GM19099 (cell line): ENCODE results near the gene NR2F2.

Experiments
- POLR2A ChIP-seq: IDR thresholded peaks from 3 replicates; pipeline ENCODE4 v1.6.1; 2011; ENCODE audit warnings: low read depth; ENCODE audit not compliant: insufficient read length; ENCODE audit errors: extremely low read depth

NR2F2 gene

GRCh38 chr15:96361309-96362010 is 31.0 kb downstream of the NR2F2 start:
- no peak for TF ChIP-seq POLR2A

GRCh38 chr15:96362011-96362754 is 31.7 kb downstream of the NR2F2 start:
- no peak for TF ChIP-seq POLR2A

GRCh38 chr15:96362755-96363651 is 32.5 kb downstream of the NR2F2 start:
- TF ChIP-seq POLR2A = no peak

GRCh38 chr15:96363707-96364106 is 33.2 kb downstream of the NR2F2 start:
- TF ChIP-seq POLR2A = no peak

GRCh38 chr15:96365781-96366525 is 35.5 kb downstream of the NR2F2 start:
- TF ChIP-seq POLR2A = no peak

GRCh38 chr15:96366526-96366877 is 36.0 kb downstream of the NR2F2 start:
- no peak for TF ChIP-seq POLR2A

- no peak for TF ChIP-seq POLR2A
These were observed 37.1 kb downstream of the NR2F2 start for GRCh38 chr15:96367311-96368200.

GRCh38 chr15:96369351-96369750 is 38.9 kb downstream of the NR2F2 start:
- TF ChIP-seq POLR2A = no peak

GRCh38 chr15:96369825-96370621 is 39.5 kb downstream of the NR2F2 start:
- TF ChIP-seq POLR2A = no peak

GRCh38 chr15:96372554-96372953 is 42.1 kb downstream of the NR2F2 start:
- TF ChIP-seq POLR2A = no peak

- no peak for TF ChIP-seq POLR2A
These were observed 44.0 kb downstream of the NR2F2 start for GRCh38 chr15:96374499-96374898.

GRCh38 chr15:96381463-96381862 is 51.0 kb downstream of the NR2F2 start:
- TF ChIP-seq POLR2A = no peak

GRCh38 chr15:96385195-96385594 is 54.7 kb downstream of the NR2F2 start:
- no peak for TF ChIP-seq POLR2A
